Fibroblast of peridontal ligament (primary cell): ENCODE measurements around the gene SRGAP1.
"Not testable (repeated sequence)": the region's sequence is repeated elsewhere in the genome, so short reads cannot be mapped to it uniquely, and the experiment has no call there.

ENCODE experiments used
- DNase-seq: peaks from one replicate; pipeline ENCODE4 v3.0.0-alpha.2; 2010; ENCODE audit errors: extremely low read depth

The SRGAP1 gene

DNA sequence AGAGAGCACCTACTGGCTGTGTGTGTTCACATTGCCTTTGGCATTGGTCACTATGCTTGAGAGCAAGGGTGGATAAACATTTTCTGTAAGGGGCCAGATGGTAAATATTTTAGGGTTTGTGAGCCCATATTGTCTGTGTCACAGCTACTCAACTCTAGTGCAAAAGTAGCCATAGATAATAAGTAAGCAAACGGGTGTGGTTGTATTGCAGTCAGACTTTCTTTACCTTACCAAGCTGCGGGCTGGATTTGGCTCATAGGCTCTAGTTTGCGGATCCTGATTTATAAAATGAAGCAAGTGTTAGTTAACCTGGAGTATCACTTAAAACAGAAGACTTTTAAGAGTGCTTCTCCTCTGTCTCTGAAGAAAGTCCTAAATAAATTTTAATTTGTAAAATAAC, 208.6 kb downstream of the SRGAP1 start:
- no peak for DNase-seq

DNA sequence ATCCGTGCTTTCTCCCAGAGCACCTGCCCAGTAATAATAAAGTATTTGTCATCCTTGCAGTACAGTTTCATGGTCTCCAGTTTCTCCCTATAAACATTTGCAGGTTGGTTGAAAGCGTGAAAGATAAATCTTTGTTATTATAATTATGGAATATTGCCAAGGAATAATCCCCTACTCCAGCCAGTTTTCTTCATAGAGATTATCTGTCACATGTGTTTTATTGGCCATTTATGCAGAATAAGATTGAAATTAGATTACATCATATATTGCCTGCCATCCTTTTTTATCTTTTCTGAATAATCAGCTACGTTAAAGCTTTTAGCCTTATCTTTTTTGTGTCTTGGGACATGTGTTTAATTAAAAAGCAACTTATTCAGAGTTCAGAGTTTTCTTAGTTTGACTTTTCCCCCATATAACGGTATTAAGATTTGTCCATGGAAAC, 209.6 kb downstream of the SRGAP1 start:
- no peak for DNase-seq

DNA sequence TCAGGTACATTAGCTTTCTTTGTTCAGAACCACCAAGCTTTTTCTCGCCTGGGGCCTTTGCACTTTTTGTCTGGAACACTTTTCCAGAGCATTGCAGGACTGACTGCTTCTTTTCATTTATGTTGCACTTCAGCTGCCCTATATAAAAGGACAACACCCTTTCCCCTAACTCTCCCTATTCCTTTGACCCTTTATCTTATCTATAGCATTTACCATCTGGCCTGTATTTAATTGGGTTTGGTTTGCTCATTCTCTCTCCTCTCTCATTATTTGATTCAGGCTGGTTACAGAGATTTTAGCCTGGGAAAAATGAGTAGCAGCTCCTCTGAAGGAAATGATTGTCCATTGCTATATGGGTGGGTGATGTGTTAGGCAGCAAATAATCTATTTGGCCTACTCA, 212.2 kb downstream of the SRGAP1 start:
- no peak for DNase-seq

DNA sequence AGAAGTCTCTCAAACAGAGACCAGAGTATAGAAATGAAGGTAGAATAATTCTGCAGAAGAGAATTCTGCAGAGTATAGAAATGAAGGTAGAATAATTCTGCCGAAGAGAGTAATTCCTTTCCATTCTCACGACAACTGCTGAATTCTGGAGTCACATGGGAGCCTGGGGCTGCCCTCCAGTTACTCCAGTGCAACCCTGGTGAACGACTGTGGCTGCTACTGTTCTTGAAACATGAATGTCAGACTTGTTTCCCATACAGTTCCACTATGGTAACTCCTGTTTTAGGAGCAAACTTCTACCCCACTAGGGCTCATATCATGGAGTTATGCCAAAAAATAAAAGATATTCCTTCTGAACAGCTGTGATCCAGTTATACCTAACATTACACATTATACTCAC, 213.2 kb downstream of the SRGAP1 start:
- DNase-seq = no peak

DNA sequence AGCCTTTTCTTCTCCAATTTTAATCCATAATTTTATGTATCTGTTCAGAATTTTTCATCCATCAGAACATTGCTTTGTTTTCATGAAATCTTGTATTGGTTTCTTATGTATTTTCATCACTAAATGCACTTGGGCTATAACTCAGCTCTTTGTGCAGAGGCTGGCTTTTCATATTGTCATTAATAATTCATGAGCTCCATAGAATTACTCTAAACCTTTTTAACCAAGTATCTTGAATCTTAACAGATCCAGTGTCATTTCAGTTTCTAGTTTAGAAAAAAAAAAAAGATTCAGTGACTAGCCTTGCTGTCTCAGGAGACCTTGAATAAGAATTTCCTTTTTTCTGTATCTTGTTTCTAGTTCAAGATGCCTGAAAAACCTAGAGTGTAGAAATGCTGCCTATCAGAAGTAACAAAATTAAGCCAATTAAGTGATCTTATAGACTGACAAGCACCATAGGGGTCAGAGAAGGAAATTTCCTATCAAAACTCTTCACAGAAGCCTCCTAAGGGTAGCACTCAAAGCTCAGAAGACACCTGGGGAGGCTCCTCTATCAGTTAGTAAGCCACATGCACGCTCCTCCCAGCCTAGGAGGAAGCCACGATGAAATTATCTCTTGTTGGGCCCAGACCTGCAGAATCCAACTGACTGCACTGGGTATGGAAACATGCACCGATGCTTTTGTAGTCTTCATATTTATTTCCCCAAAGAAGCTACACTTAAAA, 214.2 kb downstream of the SRGAP1 start:
- DNase-seq = no peak

DNA sequence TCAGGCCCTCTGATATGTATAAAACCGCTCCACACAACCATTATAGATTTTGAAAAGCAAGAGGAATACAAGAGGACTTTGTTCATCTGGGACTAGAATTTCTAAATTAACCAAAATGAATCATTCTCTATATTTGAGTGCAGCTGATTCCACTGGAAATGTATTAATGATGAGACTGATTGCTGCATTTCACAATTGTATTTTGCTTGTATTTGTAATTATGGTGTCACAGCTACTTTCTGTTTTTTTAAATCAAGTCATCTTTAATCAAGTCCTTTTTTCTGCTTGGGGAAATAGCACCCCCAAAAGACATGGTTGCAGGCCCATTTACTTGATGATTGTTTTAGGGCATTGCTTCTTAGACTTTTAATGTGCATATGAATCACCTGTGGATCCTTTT, 215.2 kb downstream of the SRGAP1 start:
- peak; percentile 39 for DNase-seq

DNA sequence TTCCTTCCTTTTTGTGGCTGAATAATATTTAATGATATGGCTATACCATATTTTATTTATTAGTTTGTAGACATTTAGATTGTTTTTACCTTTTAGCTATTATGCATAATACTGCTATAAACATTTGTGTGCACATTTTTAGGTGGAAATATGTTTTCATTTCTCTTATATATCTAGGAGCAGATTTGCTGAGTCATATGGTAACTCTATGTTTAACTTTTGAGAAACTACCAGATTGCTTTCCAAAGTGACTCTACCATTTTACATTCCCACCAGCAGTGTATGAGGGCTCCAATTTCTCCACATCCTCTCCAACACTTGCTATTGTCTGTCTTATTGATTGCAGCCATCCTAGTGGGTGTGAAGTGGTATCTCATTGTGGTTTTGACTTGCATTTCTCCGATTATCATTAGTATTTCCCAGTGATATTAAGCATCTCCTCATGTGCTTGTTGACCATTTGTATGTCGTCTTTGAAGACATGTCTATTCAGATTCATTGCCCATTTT, 217.4 kb downstream of the SRGAP1 start:
- DNase-seq = peak; percentile 14

DNA sequence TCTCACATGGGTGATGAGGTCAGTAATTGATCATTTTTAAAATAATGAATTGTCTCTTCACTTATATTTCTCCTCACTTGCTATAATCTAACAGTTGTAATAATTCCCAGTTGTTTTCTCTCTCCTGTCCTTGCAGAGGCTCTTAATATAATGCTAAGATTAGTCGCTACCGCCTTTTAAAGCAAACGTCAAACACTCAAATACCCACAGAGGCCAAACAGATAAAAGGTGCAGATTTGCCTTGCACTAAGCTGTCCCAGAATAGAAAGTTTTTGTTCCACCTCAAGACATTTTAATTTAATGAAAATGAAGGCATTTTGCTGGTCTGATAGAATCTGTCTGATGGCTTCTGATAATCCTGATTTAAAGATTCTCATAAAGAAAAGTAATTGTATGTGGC, 218.6 kb downstream of the SRGAP1 start:
- DNase-seq = no peak

DNA sequence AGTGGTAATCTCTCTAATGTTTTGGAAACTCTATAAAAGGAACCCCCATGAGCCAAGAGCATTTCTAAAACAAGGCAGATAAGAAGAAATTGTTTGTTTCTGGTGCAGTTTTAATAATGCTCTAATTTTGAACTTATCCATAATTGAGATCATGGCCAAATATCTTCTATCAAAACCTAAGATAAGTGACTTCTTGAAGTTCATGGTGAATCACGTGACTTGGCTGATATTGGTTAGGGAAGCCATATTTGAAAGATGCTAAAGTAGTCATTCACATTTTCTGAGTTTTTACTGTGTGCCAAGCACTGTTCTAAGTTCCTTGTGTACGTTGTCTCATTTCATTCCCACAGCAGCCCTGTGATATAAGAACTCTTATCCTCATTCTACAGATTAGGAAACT, 219.7 kb downstream of the SRGAP1 start:
- DNase-seq = no peak

DNA sequence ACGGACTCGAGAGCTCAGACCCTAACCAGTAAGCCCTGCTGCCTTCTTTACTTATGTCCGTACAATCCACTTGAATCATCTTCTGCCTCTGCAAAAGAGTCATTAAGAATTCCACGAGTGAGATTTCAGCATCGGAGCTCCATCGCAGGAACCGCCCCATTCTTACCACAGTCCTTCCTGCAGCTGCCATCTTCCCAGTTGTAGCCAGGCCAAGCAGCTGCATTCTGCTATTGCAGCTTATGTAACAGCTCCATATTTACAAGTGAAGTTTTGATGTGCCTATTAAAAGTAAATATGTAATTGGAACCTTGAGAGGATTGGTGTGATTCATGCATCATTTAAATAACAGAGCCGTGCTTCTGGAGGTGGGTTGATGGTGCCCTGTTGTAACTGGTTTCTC, 220.2 kb downstream of the SRGAP1 start:
- DNase-seq = no peak

DNA sequence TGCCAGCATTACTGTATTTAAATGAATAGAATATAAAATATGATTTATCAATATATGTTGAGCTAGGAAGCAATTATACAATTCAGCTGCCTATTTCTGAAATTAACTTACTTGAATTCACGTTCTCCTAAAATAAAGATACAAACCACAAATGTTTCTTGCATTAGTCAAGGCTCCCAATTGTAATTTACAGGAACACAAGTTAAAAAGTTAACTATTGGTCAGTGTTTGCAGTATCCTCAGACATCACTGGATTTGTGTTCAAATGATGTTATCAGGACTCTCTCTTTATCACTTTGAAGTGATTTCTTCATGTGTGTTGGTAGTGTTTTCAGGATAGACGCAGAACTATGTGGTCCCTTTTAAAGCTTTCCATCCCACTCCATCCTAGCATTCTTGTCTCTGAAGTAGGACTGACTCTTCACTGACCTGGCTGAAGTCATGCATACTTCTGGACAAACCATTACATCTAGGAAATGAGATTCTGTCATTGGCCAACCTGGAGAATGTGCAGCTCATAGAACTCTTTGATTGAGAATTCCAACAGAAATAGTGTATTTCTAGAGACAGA, 221.5 kb downstream of the SRGAP1 start:
- no peak for DNase-seq

DNA sequence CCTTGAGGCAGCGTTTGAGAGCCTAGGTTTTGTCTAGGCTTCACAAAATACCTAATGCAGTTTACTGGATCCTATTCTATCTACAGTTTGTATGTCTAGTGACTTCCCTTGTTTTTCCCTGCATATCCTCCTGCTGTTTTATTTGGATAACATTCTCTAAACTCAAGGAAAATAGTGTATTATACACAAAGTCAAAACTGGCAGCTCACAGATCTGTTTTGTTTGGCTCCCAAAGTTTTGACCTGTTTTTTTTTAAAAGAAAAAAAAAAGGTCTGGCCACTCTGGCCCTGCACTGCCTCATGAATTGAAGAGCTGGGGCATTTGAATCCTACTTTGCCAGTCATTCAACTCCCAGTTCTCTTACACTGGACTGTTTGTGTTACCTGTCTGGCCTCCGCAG, 222.3 kb downstream of the SRGAP1 start:
- DNase-seq = no peak

DNA sequence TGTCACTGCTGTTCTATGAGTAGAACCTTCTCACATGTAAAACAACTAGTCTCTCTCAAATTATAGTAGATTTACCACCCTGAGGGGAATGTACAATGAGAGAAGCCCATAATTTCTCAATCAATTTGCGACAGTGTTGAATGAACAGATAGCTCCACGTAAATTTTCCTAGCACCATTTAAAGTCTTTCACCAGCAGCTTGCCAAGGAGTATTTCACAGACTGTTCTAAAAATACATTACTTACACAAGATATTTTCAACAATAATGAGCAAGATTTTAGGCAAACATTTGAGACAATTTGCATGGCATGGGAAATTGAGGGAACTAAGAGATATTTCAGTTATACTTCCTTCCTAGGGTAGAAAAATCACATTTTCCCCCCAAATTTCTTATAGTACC, 226.0 kb downstream of the SRGAP1 start:
- no peak for DNase-seq

DNA sequence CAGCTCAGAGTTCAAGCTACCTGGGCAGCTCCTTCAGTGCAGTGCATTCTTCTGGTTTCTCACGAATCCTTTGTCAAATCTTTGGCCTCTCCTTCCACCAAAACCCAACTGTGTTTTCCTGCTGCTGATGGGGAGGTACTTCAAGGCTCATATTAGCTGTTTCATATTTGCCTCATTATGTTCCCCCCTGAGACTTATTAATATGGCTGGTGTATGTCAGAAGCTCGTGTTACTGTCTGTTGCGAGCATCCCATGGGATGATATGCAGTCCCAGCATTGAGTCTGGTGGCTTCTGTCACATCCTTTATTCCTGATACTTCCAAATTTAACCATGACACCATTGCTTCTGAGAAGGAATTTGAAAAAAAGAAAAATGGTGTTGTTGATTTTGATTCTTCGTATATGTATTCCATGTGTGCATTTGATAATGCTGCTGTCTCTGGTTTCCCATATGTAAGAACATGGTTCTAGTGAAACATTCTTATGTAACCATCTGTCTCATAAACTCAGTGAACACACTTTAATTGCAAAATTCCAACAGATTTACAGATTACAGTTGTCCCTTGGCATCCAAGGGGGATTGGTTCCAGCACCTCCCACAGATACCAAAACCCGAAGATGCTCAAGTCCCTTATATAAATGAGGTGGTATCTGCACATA, 228.5 kb downstream of the SRGAP1 start:
- no peak for DNase-seq

DNA sequence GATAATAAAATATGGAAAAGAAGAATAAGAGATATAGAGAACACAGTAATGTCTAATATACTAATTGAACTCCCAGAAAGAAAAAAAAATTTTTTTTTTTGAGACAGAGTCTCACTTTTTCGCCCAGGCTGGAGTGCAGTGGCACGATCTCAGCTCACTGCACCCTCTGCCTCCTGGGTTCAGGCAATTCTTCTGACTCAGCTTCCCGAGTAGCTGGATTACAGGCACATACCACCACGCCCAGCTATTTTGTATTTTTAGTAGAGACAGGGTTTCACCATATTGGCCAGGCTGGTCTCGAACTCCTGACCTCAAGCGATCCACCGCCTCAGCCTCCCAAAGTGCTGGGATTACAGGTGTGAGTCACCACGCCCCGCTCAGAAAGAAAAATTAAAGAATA, 232.1 kb downstream of the SRGAP1 start:
- DNase-seq = not testable (repeated sequence)

DNA sequence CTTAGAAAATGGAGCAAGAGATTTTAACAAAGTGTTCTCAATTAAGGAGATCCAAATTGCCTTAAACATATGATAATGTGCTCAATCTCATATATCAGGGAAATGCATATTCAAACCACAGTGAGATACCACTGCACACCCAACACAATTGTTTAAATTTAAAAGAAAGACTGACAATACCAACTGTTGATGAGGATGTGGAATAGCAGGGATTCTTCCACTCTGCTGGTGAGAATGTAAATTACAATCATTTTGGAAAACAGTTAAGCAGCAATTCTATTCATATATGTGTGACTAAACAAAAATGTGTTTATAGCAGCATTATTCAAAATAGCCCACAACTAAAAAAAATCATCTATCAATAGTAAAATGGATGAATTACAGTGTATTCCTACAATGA, 233.4 kb downstream of the SRGAP1 start:
- DNase-seq = no peak

DNA sequence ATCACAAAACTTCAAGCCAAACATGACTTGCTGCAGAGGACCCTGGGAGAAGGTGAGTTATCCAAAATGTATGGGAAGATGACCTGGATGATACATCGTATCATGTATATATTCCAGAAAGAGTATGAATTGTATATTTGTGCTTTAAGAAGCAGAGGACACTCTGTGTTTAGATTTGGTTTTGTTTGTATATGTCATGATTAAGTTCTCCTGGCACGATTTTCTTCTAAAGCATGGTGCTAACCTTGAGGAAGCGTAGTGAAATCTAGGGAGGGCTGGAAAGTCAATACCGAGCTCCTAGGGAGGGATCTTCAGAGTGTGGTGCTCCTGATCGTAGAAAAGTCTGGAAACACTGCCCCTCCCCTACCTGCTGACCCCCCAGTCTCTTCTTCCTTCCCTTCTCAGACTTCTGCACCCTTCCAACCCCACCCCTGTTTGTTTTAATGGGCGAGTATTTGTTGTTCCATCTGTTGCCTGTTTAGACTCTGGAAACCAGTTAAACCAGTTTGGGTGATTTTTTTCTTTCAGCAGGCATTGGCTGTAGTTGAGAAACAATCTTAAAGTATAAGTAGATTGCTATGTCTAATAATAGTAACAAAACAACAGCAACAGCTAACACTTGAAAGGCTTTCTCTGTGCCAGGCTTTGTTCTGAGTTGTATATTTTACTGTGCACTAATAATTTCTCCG, 236.0 kb downstream of the SRGAP1 start:
- no peak for DNase-seq

DNA sequence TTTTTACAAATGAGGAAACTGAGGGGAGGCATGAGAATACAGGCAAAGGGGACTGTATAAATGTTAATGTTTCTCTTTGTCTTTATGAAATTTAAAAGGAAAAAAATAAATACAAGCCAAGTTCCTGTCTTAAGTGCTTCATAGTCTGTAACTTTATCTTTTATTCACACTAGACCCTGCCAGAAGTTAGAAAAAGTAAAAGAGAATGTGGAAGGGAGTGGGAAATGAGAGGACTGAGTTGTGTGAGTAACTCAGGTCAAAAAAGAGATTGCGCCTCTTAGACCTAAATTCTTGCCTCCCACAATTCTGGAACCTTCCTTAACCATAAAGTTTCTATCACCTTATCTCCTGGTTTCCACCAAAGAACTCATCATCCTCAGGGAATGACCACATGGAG, 236.5 kb downstream of the SRGAP1 start:
- no peak for DNase-seq

DNA sequence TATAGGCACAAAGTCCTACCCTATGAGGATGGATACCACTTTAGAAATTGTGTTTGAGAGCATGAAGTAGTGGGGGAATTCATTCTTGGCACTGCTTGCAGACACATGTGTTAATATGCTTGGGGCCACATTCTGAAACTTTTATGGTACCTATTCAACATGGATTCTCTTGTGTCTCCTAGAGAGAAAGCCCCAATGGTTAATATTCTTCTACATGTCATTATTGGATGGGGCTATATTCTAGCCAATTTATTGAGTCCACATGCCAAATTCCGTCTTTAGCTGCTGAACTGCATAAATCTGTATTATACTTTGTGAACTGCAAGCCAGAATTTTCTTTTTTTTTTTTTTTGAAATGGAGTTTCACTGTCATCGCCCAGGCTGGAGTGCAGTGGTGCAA, 237.6 kb downstream of the SRGAP1 start:
- no peak for DNase-seq

DNA sequence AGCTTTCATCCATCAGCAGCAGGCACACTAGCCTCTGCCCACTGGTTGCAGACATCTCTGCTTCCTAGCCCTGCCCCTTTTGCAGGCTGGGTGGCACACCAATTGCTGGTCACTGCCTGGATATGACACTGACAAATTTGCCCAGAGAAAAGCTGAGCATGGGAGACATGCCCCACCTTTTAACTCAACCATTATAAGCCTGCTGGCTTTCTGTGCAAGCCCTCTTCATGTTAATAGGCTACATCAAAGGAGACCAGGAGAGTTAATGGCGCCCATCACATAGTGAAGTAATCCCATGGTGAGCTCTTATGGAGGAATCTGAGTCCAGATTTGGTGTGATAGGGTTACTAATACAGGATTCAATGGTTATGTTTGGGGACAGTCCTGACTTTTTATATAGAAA, 238.4 kb downstream of the SRGAP1 start:
- DNase-seq = no peak

DNA sequence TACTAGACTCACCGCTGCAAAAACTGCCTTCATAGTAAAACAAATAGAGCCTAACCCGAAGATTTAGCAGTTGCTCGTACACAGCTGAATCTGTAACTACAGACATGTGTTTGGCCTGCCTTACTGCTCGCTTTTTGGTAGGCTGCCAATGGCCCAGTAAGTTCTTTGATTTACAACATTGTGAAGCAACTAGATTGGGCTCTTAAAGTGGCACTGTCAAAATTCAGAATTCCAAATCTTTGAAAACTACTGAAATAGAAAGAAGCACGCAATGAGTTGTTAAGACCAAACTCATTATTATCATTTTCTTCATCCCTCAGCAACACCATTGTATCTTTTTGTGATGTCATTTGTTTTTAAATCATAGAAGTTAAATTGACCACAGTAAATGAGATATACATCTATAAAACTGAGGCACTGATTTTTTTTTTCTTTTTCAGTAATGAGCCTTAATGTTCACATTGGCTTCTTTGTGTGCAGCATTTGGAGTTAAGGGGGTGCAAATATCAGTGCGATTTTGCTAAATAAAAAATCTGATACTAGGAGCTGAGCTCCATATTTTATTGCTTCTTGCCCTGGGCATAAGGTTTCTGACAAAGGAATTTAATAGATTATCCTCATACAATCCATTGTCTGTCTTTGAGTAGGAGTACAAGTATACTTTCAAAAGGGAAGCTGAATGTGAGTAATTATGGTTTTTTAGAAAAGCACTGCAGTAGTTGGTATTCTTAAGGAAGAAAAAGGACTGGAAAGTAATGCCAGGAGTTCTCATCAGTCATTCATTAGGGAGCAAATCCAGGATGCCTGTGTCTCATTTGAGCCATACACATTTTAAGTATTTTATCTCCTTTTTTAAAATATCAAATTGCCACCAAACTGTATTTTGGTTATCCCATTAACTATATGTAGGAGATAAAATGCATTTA, 239.0 kb downstream of the SRGAP1 start:
- DNase-seq = peak; percentile 98
